Stimulated activated CD4-positive, alpha-beta T cell treated with anti-CD3 and anti-CD28 coated beads, Interleukin-2, amount 100 ng/mL, for 48 hours (primary cell): ENCODE measurements around the gene PSEN2.
A peak's percentile ranks its signal among the peaks of the same experiment; 100 is the strongest.

ENCODE experiments used
- DNase-seq, 2 donors: peaks; one replicate each; pipeline ENCODE4 v3.0.0-alpha.2; 2020

PSEN2 gene

DNA sequence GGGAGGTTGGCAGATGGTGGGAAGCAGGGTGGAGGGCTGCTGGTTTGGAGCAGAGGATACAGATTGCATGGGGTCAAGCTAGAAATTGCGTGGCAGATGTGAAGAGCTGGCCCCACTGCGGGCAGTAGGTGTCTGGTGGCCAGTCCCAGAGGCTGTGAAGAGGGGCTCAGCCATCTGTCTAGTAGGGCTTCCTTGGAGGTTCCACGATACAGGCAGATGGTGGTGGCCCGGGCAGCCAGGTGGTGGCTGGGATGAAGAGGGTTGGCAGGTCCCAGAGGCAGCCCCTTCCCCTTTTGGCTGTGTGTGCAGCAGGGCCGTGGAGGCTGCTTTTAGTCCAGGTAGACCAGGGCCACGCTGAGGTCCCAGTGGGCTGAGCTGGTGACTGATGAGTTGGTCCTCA is 16.6 kb downstream of the PSEN2 start:
- DNase-seq, result no peak

DNA sequence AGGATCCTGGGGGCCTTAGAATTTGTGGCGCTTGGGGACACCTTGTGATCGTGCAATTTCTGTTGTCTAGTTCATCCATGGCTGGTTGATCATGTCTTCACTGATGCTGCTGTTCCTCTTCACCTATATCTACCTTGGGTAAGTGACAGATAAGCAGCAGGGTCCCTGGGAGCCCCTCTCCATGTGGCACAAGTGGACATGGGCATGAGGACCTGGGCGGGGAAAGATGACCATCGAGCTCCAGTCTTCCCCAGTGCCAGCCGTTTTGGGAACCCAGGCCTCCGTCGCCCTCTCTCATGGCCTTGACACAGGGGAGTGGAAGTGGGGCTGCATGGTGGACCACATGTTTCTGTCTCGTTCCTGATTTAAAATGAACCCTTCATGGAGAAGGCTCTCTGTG is 17.6 kb downstream of the PSEN2 start:
- no peak for DNase-seq

- no peak for DNase-seq
Observed at GRCh38 chr1:226888816-226889215, 18.4 kb downstream of the PSEN2 start.

DNA sequence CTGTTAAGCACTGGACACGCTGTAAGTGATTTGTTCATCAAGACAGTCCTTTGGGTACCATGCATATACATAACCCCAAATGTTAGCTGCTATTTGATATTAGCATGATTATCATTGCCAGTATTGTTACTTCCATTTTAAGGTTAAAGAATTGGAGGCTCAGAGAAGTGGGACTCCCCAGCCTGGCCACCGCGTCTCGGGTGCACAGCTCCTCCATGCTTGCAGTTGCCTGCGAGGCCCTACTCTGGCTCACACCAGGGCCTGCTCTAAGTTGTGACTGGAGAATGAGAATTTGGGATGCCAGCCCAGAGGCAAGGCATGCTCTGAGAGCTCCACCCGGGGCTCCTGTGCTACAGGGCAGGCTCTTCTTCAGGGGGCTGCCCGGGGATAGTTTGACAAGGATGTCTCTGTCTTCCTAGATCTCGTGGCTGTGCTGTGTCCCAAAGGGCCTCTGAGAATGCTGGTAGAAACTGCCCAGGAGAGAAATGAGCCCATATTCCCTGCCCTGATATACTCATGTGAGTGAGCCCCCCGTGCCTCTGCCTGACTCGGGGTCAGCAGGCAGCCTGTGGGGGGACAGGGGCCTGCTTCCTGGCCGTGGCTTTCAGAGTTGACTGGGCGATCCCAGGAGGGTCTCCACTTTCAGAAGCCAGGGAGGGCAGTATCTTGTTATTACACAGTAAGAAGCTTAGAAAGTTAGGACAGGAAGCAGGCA is 19.4 kb downstream of the PSEN2 start:
- DNase-seq, result no peak

GRCh38 chr1:226890331-226891108 is 20.1 kb downstream of the PSEN2 start:
- DNase-seq, result no peak

DNA sequence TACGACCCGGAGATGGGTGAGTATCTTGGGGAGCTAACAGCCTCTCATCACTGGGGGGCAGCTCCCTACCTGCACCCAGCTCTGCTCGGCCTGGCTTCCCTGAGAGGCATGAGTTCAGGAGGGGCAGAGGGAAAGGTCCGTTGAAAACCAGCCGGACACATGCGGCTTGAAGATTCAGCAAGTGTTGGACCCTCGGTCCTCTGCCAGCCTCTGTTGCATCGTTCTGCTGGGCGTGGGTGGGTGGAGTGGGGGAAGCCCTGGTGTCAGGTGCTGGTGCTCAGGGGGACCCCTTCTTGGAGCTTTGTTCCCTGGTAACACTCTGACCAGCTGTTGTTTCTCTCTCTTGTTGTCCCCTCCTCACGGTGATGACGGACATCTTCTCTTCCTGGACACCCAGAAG is 20.9 kb downstream of the PSEN2 start:
- no peak for DNase-seq

GRCh38 chr1:226891846-226892523 is 21.6 kb downstream of the PSEN2 start:
- DNase-seq, result no peak

- no peak for DNase-seq
Observed at GRCh38 chr1:226892524-226892875, 22.1 kb downstream of the PSEN2 start.

DNA sequence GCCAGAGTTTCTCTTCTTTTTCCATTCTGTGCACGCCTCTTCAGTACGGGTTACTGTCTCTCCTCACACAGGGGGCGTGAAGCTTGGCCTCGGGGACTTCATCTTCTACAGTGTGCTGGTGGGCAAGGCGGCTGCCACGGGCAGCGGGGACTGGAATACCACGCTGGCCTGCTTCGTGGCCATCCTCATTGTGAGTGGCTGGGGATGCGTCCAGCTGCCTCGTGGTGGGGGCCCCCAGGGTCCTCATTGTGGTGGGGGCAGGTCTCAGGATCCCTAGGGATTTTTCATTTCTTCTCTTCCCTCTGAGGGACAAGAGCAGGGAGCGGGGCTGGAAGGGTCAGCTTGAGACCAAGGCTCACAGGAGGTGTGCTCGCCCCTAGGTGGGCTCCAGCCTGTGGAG is 23.5 kb downstream of the PSEN2 start:
- no peak for DNase-seq

DNA sequence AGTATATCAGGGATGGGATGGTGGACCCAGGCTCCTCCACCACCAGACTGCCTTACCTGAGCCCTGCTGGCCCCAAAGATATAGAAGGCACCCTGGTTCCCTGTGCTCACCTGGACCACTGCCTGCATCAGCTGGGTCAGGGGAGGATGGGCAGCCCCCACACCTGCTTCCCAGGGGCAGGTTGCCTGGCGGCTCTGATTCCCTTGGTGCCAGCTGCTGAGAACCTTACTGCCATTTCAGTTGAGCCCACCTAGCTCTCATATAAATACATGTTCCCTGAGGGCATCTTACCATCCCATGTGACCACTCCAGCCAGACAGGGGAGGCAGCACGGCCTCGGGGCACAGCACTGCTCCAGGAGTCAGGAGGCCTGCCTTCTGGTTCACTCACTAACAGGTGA is 24.4 kb downstream of the PSEN2 start:
- DNase-seq, result no peak

GRCh38 chr1:226895644-226896043 is 25.2 kb downstream of the PSEN2 start:
- DNase-seq, result no peak

- DNase-seq, result no peak
Observed at GRCh38 chr1:226898246-226898645, 27.8 kb downstream of the PSEN2 start.

- DNase-seq, result no peak
Observed at GRCh38 chr1:226901421-226901820, 31.0 kb downstream of the PSEN2 start.

- no peak for DNase-seq
Observed at GRCh38 chr1:226902601-226903000, 32.2 kb downstream of the PSEN2 start.

- no peak for DNase-seq
Observed at GRCh38 chr1:226903819-226904716, 33.7 kb downstream of the PSEN2 start.

GRCh38 chr1:226904772-226905171 is 34.4 kb downstream of the PSEN2 start:
- no peak for DNase-seq

- DNase-seq, result no peak
Observed at GRCh38 chr1:226908419-226908818, 38.0 kb downstream of the PSEN2 start.

DNA sequence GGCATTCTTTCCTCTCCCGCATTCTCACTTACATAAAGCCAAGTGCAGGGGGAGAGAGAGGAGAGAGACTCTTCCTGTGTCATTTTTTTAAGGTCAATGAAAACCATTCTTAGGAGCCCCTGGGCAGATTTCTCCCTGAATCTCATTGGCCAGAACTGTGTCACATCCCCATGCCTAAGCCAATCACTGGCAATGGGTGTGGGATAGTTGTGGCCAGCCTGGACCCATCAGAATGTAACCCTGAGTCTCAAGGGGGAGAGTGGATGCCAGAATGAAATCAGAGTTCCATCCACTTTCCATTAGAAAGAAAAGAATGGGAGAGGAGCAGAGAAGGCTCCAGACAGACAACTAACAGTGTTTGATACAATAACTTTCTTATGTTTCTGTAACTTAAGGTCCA is 38.5 kb downstream of the PSEN2 start:
- DNase-seq, result no peak

DNA sequence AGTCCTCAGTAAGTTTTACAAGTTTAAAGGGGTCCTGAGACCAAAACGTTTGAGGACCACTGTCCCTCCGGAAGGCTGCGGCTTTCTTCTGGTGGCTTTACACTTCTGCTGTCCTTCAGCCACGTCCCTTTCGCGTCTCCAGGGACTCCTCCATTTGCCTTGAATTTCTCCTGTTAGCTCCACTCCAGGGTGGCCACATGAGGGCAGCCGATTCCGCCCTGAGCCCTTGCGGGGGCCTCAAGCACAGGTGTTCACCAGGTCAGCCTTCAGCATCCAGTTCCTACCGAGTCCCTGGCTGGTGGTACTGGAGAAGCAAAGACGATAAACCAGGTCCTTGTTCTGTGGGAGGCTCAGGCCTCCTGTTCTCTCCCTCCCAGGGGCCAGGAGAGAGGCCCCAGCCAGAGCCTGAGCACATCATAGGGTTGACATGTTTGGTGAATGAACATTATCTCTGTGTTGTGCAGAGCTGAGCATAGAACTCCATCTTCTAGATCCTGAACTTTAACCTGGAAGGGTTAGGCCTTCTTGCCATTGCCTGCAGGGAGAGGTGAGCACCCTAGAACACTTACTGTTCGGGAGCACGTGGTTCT is 42.3 kb downstream of the PSEN2 start:
- DNase-seq, result peak; percentile 10 to 23

DNA sequence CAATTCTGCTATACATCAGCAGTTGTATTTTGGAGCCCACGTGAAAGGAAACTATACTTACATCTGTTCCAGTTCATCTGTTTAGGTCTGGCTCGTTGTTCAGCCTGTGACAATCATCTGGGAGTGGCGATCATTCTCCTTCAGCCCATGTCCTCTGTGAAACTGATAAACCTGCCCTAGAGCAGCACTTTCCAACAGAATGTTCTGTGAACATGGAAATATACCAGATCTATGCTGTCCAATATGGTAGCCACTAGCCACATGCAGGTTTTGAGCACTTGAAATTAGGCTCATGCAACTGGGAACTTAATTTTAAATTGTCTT is 45.2 kb downstream of the PSEN2 start:
- no peak for DNase-seq

DNA sequence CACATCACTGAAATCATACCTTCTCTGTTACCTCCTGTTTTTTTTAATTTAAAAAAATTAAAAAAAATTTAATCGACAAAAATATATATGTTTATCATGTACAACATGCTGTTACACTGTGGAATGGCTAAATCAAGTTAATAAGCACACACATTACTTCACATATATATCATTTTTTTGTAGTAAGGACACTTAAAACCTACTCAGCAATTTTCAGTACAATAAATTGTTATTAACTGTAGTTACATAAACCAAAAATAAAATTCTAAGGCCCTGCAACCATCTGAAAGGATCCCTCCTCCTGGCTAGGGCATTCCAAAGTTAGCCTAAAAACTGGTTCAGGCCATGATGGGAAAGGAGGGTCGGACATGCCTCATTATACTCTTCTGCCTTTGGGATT is 46.1 kb downstream of the PSEN2 start:
- no peak for DNase-seq

- no peak for DNase-seq
Observed at GRCh38 chr1:226919587-226919986, 49.2 kb downstream of the PSEN2 start.

GRCh38 chr1:226919995-226920394 is 49.6 kb downstream of the PSEN2 start:
- no peak for DNase-seq
